Measurements from ENCODE around the gene PALM3. TPM values are rescaled to one million over a fixed set of nuclear protein-coding genes. Genes with fewer than 3 reads are reported as not detected.

The PALM3 gene
- total and polyA plus RNA-seq, 2 donors (not counting 3 experiments of a cell fraction or from before 2014, with no cell fraction given): 0.08 to 0.31 TPM

DNA sequence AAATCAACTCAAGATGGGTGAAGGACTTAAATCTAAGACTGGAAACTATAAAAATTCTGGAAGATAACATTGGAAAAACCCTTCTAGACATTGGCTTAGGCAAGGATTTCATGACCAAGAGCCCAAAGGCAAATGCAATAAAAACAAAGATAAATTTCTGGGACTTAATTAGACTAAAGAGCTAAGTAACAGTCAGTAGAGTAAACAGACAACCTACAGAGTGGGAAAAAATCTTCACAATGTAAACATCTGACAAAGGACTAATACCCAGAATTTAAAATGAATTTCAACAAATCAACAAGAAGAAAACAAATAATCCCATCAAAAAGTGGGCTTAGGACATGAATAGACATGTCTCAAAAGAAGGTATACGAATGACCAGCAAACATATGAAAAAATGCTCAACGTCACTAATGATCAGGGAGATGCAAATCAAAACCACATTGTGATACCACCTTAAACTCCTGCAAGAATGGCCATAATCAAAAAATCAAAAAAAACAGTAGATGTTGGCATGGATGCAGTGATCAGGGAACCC lies 49.4 kb downstream of the PALM3 start:
- H3K79me2 ChIP-seq (ENCODE audit: control insufficient read depth, insufficient read depth, low read length): no peaks in the 10 kb centered on the region
- H4K20me1 ChIP-seq (replicated peaks; ENCODE audit: control insufficient read depth, extremely low read depth, insufficient read depth, low read length): no peaks in the 10 kb centered on the region
- DNase-seq (ENCODE audit: low read depth, low spot score) (no peak), FAIRE-seq (no peak)
- no peak overlapping the region for H3K4me2 ChIP-seq (ENCODE audit: insufficient read depth, low read length)
- intact Hi-C loops (cut with micrococcal nuclease) (no loop called here), dilution Hi-C loops (cut with MboI; ENCODE audit: extremely low pct_ligation_motif_present, low sequenced_read_pairs) (no loop called here)
- no peaks in the 10 kb centered on the region for H3K9me3 ChIP-seq (replicated peaks; ENCODE audit: control insufficient read depth, insufficient read depth, low read length)
- CTCF ChIA-PET: no interaction called here
- H3K36me3 ChIP-seq (ENCODE audit: control insufficient read depth in 2 of 2, extremely low read depth in 1 of 2, insufficient read depth in 2 of 2, low read length in 2 of 2): no peaks in the 10 kb centered on the region
- BruUV-seq (replicated peaks): no TSS peak
- POLR2A ChIA-PET: no interaction called here
- H3K27me3 ChIP-seq (ENCODE audit: control insufficient read depth in 2 of 2, insufficient read depth in 2 of 2, low read length in 2 of 2): peaks cover 0 to 2% of the 10 kb centered on the region in 2 experiments
- H3K9me1 ChIP-seq (replicated peaks; ENCODE audit: control insufficient read depth, extremely low read depth, insufficient read depth, low read length): no peaks in the 10 kb centered on the region
- TF ChIP-seq POLR2AphosphoS5 (IDR thresholded peaks at IDR 0.05; ENCODE audit: insufficient read depth, low read depth, low read length): no peak
- TF ChIP-seq JUN (IDR thresholded peaks at IDR 0.05; ENCODE audit: borderline replicate concordance, insufficient read depth, insufficient read length, low read depth): no peak
- TF ChIP-seq CTCF (IDR thresholded peaks at IDR 0.05; ENCODE audit: extremely low read depth in 1 of 2, insufficient read depth in 1 of 2, low read depth in 1 of 2, low read length in 2 of 2): no peak
- TF ChIP-seq MYC (IDR thresholded peaks at IDR 0.05; ENCODE audit: low read depth, low read length): no peak
- TF ChIP-seq GATA2 (IDR thresholded peaks at IDR 0.05; ENCODE audit: insufficient read depth, insufficient read length, low read depth, low read length): no peak
- no peak for TF ChIP-seq FOS (IDR thresholded peaks at IDR 0.05; ENCODE audit: borderline replicate concordance, insufficient read depth, low read length)
- TF ChIP-seq POLR2A (IDR thresholded peaks at IDR 0.05; ENCODE audit: low read depth, low read length): no peak
- TF ChIP-seq, protein P1, sequence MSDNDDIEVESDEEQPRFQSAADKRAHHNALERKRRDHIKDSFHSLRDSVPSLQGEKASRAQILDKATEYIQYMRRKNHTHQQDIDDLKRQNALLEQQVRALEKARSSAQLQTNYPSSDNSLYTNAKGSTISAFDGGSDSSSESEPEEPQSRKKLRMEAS (IDR thresholded peaks at IDR 0.05; ENCODE audit: insufficient read depth, insufficient read length): no peak
- TF ChIP-seq EZH2 (IDR thresholded peaks at IDR 0.05; ENCODE audit: borderline replicate concordance, low read depth, low read length, severe bottlenecking): no peak
- H3K4me1 ChIP-seq (ENCODE audit: control insufficient read depth, extremely low read depth, insufficient read depth, low read length): no peaks in the 10 kb centered on the region
- no peak overlapping the region for H3K27ac ChIP-seq (ENCODE audit: insufficient read depth, low read depth, low read length)
- no peak overlapping the region for H3K9ac ChIP-seq (replicated peaks; ENCODE audit: extremely low read depth, insufficient read depth, low read length)
- H3K4me3 ChIP-seq (replicated peaks in 1 of 3; ENCODE audit: insufficient read depth in 1 of 3, low read depth in 1 of 3, low read length in 3 of 3): no peak overlapping the region
- no peak overlapping the region for H2AFZ ChIP-seq (ENCODE audit: low read depth, low read length)

Data from endothelial cell of umbilical vein (primary cell).